Ovary (tissue), 9 donors: ENCODE data around the gene SPAG6. TPM values are rescaled to one million over a fixed set of nuclear protein-coding genes. Genes with fewer than 3 reads are reported as not detected.

ENCODE experiments used
- DNase-seq, 5 donors: peaks; one replicate each; pipeline ENCODE4 v3.0.0-alpha.2; 2019 to 2020
- H3K27ac ChIP-seq, 2 donors: fragments of 200-600 bp; one replicate each; pipeline versions ENCODE4 v1.5.1 to v1.8.0; 2019 to 2022
- H3K27me3 ChIP-seq: fragments of 200-600 bp; one replicate; pipeline ENCODE4 v1.8.0; 2022
- H3K36me3 ChIP-seq: fragments of 200-600 bp; sonication (generic); one replicate; pipeline ENCODE4 v1.5.1; 2019
- H3K4me1 ChIP-seq: one replicate; pipeline ENCODE4 v1.8.1; 2013; ENCODE audit warnings: mild to moderate bottlenecking, moderate library complexity; ENCODE audit not compliant: insufficient read depth
- H3K4me3 ChIP-seq: fragments of 200-600 bp; sonication (generic); one replicate; pipeline ENCODE4 v1.5.1; 2017
- H3K9me3 ChIP-seq, 2 donors: fragments of 200-600 bp in 1 of 2; sonication (generic) in 1 of 2; one replicate each; pipeline versions ENCODE4 v1.5.1 to v1.8.1; 2013 to 2019; ENCODE audit warnings: mild to moderate bottlenecking in 1 of 2, moderate library complexity in 1 of 2
- EP300 ChIP-seq: sonication (generic); formaldehyde crosslinking; IDR thresholded peaks from one replicate; pipeline ENCODE4 v1.6.1; 2017; ENCODE audit warnings: antibody characterized with exemption
- POLR2A ChIP-seq: fragments of 450-650 bp; IDR thresholded peaks from one replicate; pipeline ENCODE4 v1.6.1; 2017; ENCODE audit warnings: antibody characterized with exemption, mild to moderate bottlenecking, moderate library complexity
- WGBS, 3 donors: extraction: QIAGEN DNeasy Blood & Tissue Kit in 1 of 3; methylation state at CpG; one replicate each; pipeline versions ENCODE4 v1.1.5 to v1.1.7; 2013 to 2017; 5-methylcytosine and 5-hydroxymethylcytosine counted together
- intact Hi-C, 4 donors: fragments of 100-400 bp; cut with DNase I; formaldehyde crosslinking; loops; one replicate each; pipeline versions ENCODE4 v1.11.0 to v1.15.1; 2022 to 2023
- polyA plus RNA-seq, 2 donors: library from polyadenylated mRNA; stranded (reverse); fragments of 200-250 nt in 1 of 2; fragments of 350-450 nt in 1 of 2; fragmentation: Illumina TruSeq in 1 of 2; extraction: RNeasy Lipid Tissue Mini Kit (QIAGEN cat#74804) in 1 of 2; gene quantifications; one replicate each; pipeline ENCODE4 v1.2.3, GENCODE V29; 2013 to 2014
- total RNA-seq, 7 donors: library from RNA; depleted of rRNA in 2 of 7; stranded (reverse); fragments of >200 nt in 2 of 7; fragmentation: NEBNext Ultra II Directional in 3 of 7; extraction: Animal tissue kit (Norgen Biotek cat#: 25700) in 3 of 7; gene quantifications; one replicate each; pipeline versions ENCODE4 v1.1.0 to v1.2.4, GENCODE V29; 2016 to 2023
- TF ChIP-seq, protein P1 (sequence below), 3 donors: fragments of 450-650 bp in 2 of 3; fragments of 200-600 bp in 1 of 3; IDR thresholded peaks; one replicate each; pipeline versions ENCODE4 v1.5.1 to v1.8.0; 2016 to 2022; ENCODE audit warnings: antibody characterized with exemption in 3 of 3, mild to moderate bottlenecking in 1 of 3
- donor health status: DM: no; HTN: no; CAD: no; lungs with moderate emphysema.
- donor health status: DM: no; HTN: no; CAD: no.
- donor health status: Bipolar disorder and iron deficiency.
- donor health status: DM: yes; HTN: yes; CAD: no.
- donor health status: DM: no; HTN: no; CAD: no.
- donor health status: DM: yes; HTN: yes; CAD: no.

Gene SPAG6
- total and polyA plus RNA-seq, 9 donors: 0.04 to 22.1 (median 0.67) TPM; not detected in 2

DNA sequence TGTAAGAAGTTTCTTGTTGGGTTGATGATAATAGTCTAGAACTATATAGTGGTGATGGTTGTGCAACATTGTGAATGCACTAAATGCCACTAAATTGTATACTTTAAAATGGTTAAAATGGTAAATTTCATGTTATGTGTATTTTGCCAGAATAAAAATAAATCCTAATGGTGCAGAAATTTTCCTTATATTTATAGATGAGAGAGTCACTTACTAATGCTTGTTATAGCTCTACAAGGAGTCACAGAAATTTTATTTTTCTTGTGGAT lies 21.1 kb downstream of the SPAG6 start:
- Histone ChIP-seq H3K9me3 (no peaks in the 10 kb centered on the region), H3K27me3 (no peaks in the 10 kb centered on the region), H3K36me3 (no peaks in the 10 kb centered on the region), H3K4me3 (no peak overlapping the region), H3K4me1 (no peaks in the 10 kb centered on the region), H3K27ac (no peak overlapping the region)
- TF ChIP-seq, protein P1, sequence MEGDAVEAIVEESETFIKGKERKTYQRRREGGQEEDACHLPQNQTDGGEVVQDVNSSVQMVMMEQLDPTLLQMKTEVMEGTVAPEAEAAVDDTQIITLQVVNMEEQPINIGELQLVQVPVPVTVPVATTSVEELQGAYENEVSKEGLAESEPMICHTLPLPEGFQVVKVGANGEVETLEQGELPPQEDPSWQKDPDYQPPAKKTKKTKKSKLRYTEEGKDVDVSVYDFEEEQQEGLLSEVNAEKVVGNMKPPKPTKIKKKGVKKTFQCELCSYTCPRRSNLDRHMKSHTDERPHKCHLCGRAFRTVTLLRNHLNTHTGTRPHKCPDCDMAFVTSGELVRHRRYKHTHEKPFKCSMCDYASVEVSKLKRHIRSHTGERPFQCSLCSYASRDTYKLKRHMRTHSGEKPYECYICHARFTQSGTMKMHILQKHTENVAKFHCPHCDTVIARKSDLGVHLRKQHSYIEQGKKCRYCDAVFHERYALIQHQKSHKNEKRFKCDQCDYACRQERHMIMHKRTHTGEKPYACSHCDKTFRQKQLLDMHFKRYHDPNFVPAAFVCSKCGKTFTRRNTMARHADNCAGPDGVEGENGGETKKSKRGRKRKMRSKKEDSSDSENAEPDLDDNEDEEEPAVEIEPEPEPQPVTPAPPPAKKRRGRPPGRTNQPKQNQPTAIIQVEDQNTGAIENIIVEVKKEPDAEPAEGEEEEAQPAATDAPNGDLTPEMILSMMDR (IDR thresholded peaks at IDR 0.05): no peak
- TF ChIP-seq EP300 (no peak), POLR2A (no peak)
- DNase-seq: no peak
- intact Hi-C loops: no loop called here

DNA sequence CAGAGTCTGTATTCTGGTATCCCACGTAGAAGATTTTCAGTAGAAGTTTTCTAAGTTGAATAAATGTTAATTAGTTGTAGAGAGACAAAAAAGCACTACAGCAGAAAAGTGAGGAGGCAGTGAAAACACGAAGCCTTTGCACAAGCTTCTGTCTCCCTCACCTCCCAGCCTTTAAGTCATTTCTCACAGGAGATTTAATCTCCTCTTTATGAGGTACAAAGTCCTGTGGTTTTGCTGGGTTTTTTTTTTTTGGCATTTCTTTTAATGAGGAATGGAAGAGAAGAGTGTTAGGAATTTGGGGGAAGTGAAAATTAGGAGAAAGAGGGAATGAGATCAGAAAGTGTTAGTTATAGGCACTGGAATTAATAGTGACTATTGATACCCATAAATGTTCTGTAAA lies 21.5 kb downstream of the SPAG6 start:
- WGBS, 3 donors: 39 to 51% (median 43%) methylated on average over 2 of the region's 2 CpGs
- no peak overlapping the region for H3K4me3 ChIP-seq
- no peak for DNase-seq
- H3K4me1 ChIP-seq: no peaks in the 10 kb centered on the region
- no peak for TF ChIP-seq POLR2A
- TF ChIP-seq EP300: no peak
- TF ChIP-seq, protein P1 (IDR thresholded peaks at IDR 0.05): no peak
- intact Hi-C loops: no loop called here
- no peaks in the 10 kb centered on the region for H3K27me3 ChIP-seq
- no peaks in the 10 kb centered on the region for H3K9me3 ChIP-seq
- no peak overlapping the region for H3K27ac ChIP-seq
- no peaks in the 10 kb centered on the region for H3K36me3 ChIP-seq

DNA sequence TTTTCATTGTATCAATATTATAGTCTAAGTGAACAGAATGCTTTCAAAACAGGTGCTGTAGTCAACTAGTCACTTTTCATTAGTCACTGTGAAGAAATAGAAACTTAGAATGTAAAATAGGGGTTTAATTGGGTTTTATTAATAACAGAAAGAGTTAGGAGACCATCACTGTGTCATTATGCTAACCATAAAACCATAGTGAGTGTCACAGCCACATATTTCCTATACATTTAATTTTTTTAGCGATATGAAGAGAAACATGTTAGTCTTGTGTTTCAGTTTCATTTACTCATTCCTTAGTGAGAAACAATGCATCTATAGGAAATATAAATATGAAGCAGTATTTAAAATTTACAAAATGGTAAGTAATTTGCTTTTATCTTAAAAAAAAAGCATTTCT lies 22.2 kb downstream of the SPAG6 start:
- TF ChIP-seq, protein P1 (IDR thresholded peaks at IDR 0.05): no peak
- no peak for TF ChIP-seq EP300
- no peak for TF ChIP-seq POLR2A
- H3K36me3 ChIP-seq: no peaks in the 10 kb centered on the region
- H3K27me3 ChIP-seq: no peaks in the 10 kb centered on the region
- no peaks in the 10 kb centered on the region for H3K9me3 ChIP-seq
- DNase-seq: no peak
- no peak overlapping the region for H3K4me3 ChIP-seq
- intact Hi-C loops: no loop called here
- WGBS, 3 donors: 94 to 99% (median 98%) methylated on average over 1 of the region's 1 CpG
- no peak overlapping the region for H3K27ac ChIP-seq
- no peaks in the 10 kb centered on the region for H3K4me1 ChIP-seq

DNA sequence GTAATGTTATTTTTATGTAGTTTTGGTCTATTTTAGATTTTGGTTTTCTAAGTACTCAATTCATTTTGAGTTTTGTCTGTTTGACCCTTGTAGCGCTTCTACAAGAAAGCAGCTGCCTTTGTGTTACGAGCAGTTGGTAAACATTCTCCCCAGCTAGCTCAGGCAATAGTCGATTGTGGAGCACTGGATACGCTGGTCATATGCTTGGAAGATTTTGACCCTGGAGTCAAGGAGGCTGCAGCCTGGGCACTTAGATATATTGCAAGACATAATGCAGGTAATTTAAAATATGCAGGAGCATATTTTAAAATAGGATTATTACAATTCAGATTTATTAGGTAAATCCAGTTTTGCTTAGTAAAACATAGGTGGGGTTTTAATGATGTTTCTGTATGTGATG lies 23.1 kb downstream of the SPAG6 start:
- no peak overlapping the region for H3K27ac ChIP-seq
- H3K36me3 ChIP-seq: no peaks in the 10 kb centered on the region
- no peak overlapping the region for H3K4me3 ChIP-seq
- WGBS, 3 donors: 79 to 85% (median 81%) methylated on average over 4 of the region's 4 CpGs
- intact Hi-C loops: no loop called here
- DNase-seq: no peak
- no peak for TF ChIP-seq POLR2A
- no peak for TF ChIP-seq EP300
- TF ChIP-seq, protein P1 (IDR thresholded peaks at IDR 0.05): no peak
- H3K4me1 ChIP-seq: no peaks in the 10 kb centered on the region
- no peaks in the 10 kb centered on the region for H3K27me3 ChIP-seq
- no peaks in the 10 kb centered on the region for H3K9me3 ChIP-seq

DNA sequence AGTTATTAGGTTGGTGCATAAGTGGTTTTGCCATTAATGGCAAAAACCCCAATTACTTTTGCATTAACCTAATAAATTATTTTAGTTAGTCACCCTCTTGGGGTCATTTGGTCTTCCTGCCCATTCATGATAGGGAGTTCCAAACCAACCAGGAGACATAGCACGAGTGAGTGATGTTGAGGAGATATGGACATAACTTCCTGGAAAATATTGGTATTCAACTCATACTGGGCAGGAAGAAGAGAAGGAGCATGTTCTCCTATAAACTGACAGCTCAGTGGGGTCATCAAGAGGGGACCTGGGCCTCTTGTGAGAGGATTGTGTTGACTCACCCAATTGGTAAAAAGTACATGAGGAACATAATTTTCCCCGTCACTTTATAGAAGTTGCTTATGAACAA lies 23.7 kb downstream of the SPAG6 start:
- intact Hi-C loops: no loop called here
- DNase-seq: no peak
- no peaks in the 10 kb centered on the region for H3K4me1 ChIP-seq
- H3K36me3 ChIP-seq: no peaks in the 10 kb centered on the region
- no peak for TF ChIP-seq POLR2A
- no peak for TF ChIP-seq EP300
- TF ChIP-seq, protein P1 (IDR thresholded peaks at IDR 0.05): no peak
- H3K9me3 ChIP-seq: no peaks in the 10 kb centered on the region
- H3K27me3 ChIP-seq: no peaks in the 10 kb centered on the region
- no peak overlapping the region for H3K27ac ChIP-seq
- no peak overlapping the region for H3K4me3 ChIP-seq
- 43 to 47% (median 45%) methylated on average over 2 of the region's 2 CpGs for WGBS, 3 donors
